Measurements from ENCODE around the gene ZNF26.
"Not testable (repeated sequence)": the region's sequence is repeated elsewhere in the genome, so short reads cannot be mapped to it uniquely, and the experiment has no call there.

ZNF26 gene

DNA sequence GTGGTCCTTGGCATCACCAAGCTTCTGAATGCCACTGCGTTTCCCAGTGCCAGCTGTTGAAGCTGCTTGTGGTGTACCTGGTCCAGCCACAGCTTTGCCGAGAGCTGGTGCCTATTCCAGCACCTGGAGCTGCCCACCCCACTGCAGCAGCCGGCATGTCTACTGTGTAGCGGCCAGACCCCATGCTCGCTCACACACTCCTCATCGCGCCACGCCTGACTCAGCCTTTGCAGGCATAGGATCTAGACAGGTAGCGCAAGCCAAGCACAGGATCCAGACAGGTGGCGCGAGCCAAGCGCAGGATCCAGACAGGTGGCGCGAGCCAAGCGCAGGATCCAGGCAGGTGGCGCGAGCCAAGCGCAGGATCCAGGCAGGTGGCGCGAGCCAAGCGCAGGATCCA is 18.4 kb upstream of the ZNF26 start:
- no peak overlapping the region for H3K4me3 ChIP-seq (ENCODE audit: low read depth in 1 of 2, low read length in 2 of 2)
- no peak overlapping the region for H3K4me2 ChIP-seq (ENCODE audit: insufficient read depth, low read length)
- no peaks in the 10 kb centered on the region for H3K4me1 ChIP-seq (ENCODE audit: insufficient read depth, low read length)
- H4K20me1 ChIP-seq (ENCODE audit: insufficient read depth, low read length) = no peaks in the 10 kb centered on the region
- no peak overlapping the region for H3K9ac ChIP-seq (ENCODE audit: low read depth, low read length)
- no peak overlapping the region for H3K27ac ChIP-seq (ENCODE audit: low read length)
- peaks cover 13% of the 10 kb centered on the region for H3K36me3 ChIP-seq (ENCODE audit: insufficient read depth, low read length)
- H3K27me3 ChIP-seq (ENCODE audit: insufficient read depth, low read length, poor library complexity) = no peaks in the 10 kb centered on the region
- peaks cover 39% of the 10 kb centered on the region for H3K9me3 ChIP-seq (ENCODE audit: insufficient read depth, low read length, severe bottlenecking)
- no peak overlapping the region for H2AFZ ChIP-seq (ENCODE audit: low read depth, low read length)
- H3K79me2 ChIP-seq (ENCODE audit: insufficient read depth, low read length) = no peaks in the 10 kb centered on the region
- DNase-seq (no peak), ATAC-seq (ENCODE audit: insufficient read depth, low read depth) (no peak)
- TF ChIP-seq EZH2 (IDR thresholded peaks at IDR 0.05; ENCODE audit: borderline replicate concordance, low read depth, low read length, severe bottlenecking) = no peak
- TF ChIP-seq, protein P1, sequence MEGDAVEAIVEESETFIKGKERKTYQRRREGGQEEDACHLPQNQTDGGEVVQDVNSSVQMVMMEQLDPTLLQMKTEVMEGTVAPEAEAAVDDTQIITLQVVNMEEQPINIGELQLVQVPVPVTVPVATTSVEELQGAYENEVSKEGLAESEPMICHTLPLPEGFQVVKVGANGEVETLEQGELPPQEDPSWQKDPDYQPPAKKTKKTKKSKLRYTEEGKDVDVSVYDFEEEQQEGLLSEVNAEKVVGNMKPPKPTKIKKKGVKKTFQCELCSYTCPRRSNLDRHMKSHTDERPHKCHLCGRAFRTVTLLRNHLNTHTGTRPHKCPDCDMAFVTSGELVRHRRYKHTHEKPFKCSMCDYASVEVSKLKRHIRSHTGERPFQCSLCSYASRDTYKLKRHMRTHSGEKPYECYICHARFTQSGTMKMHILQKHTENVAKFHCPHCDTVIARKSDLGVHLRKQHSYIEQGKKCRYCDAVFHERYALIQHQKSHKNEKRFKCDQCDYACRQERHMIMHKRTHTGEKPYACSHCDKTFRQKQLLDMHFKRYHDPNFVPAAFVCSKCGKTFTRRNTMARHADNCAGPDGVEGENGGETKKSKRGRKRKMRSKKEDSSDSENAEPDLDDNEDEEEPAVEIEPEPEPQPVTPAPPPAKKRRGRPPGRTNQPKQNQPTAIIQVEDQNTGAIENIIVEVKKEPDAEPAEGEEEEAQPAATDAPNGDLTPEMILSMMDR (IDR thresholded peaks at IDR 0.05; ENCODE audit: borderline replicate concordance, extremely low read depth, low read length, poor library complexity, severe bottlenecking) = no peak

DNA sequence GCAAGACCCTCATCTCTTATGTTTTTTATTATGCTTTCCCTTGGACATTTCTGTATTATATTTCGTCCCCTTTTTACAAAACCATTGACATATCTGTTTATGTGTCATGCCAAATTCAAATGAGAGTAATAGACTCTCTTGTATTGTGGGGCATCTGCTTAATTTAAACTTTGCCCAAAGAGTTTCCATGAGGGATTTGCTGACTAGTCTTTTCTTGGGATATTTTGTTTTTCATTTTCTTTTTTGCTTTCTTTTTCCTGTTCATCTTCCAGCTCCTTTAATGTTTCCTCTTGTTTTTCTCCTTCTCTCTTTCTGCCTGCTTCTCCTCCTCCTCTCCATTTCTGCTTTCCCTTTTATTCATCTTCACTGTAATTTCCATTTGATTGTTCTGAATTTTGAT is 13.8 kb upstream of the ZNF26 start:
- peaks cover 30% of the 10 kb centered on the region for H3K9me3 ChIP-seq (ENCODE audit: insufficient read depth, low read length, severe bottlenecking)
- H3K27ac ChIP-seq (ENCODE audit: low read length) = no peak overlapping the region
- H3K79me2 ChIP-seq (ENCODE audit: insufficient read depth, low read length) = no peaks in the 10 kb centered on the region
- H3K27me3 ChIP-seq (ENCODE audit: insufficient read depth, low read length, poor library complexity) = no peaks in the 10 kb centered on the region
- H3K36me3 ChIP-seq (ENCODE audit: insufficient read depth, low read length) = no peaks in the 10 kb centered on the region
- ATAC-seq (ENCODE audit: insufficient read depth, low read depth) (no peak), DNase-seq (no peak)
- no peak overlapping the region for H3K4me3 ChIP-seq (ENCODE audit: low read depth in 1 of 2, low read length in 2 of 2)
- no peaks in the 10 kb centered on the region for H3K4me1 ChIP-seq (ENCODE audit: insufficient read depth, low read length)
- H2AFZ ChIP-seq (ENCODE audit: low read depth, low read length) = no peak overlapping the region
- no peak overlapping the region for H3K9ac ChIP-seq (ENCODE audit: low read depth, low read length)
- no peak overlapping the region for H3K4me2 ChIP-seq (ENCODE audit: insufficient read depth, low read length)
- H4K20me1 ChIP-seq (ENCODE audit: insufficient read depth, low read length) = no peaks in the 10 kb centered on the region
- TF ChIP-seq, protein P1 (IDR thresholded peaks at IDR 0.05; ENCODE audit: borderline replicate concordance, extremely low read depth, low read length, poor library complexity, severe bottlenecking) = no peak
- no peak for TF ChIP-seq EZH2 (IDR thresholded peaks at IDR 0.05; ENCODE audit: borderline replicate concordance, low read depth, low read length, severe bottlenecking)

DNA sequence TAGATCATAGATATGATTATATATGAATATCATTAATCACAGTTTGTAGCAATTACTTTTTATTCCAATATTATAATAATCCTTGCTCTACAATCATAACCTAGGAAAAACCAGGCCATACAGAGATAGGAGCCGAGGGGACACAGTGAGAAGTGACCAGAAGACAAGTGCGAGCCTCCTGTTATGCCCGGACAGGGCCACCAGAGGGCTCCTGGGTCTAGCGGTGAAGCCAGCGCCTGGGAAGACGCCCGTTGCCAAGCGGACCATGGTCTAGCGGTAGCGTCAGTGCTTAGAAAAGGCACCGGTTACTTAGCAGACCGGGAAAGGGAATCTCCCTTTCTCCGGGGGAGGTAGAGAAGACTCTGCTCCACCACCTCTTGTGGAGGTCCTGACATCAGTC is 9.3 kb upstream of the ZNF26 start:
- H3K27me3 ChIP-seq (ENCODE audit: insufficient read depth, low read length, poor library complexity); H3K4me2 ChIP-seq (ENCODE audit: insufficient read depth, low read length): not testable (repeated sequence)

More for the DNA sequence above, 9.3 kb upstream of the ZNF26 start:
- not testable (repeated sequence) for DNase-seq; H3K4me1 ChIP-seq (ENCODE audit: insufficient read depth, low read length); H3K79me2 ChIP-seq (ENCODE audit: insufficient read depth, low read length); H4K20me1 ChIP-seq (ENCODE audit: insufficient read depth, low read length); H3K27ac ChIP-seq (ENCODE audit: low read length); ATAC-seq (ENCODE audit: insufficient read depth, low read depth); H3K9ac ChIP-seq (ENCODE audit: low read depth, low read length); H3K36me3 ChIP-seq (ENCODE audit: insufficient read depth, low read length); H2AFZ ChIP-seq (ENCODE audit: low read depth, low read length); H3K4me3 ChIP-seq (ENCODE audit: low read depth in 1 of 2, low read length in 2 of 2)
- peaks cover 12% of the 10 kb centered on the region for H3K9me3 ChIP-seq (ENCODE audit: insufficient read depth, low read length, severe bottlenecking)
- TF ChIP-seq, protein P1 (IDR thresholded peaks at IDR 0.05; ENCODE audit: borderline replicate concordance, extremely low read depth, low read length, poor library complexity, severe bottlenecking) = peak; percentile 10
